Right atrium auricular region (tissue), 2 donors: Measurements from ENCODE around the gene NKX2-3. TPM values are rescaled to one million over a fixed set of nuclear protein-coding genes. Genes with fewer than 3 reads are reported as not detected.

Source experiments
- DNase-seq: peaks from one replicate; pipeline ENCODE4 v3.0.0-alpha.2; 2019; ENCODE audit warnings: low spot score
- H3K27ac ChIP-seq, 2 donors: fragments of 200-600 bp; sonication (generic); 1 replicate in 1 of 2; 2 replicates in 1 of 2; pipeline ENCODE4 v1.5.1; 2016 to 2019
- H3K27me3 ChIP-seq, 2 donors: fragments of 200-600 bp; sonication (generic); one replicate each; pipeline versions ENCODE4 v1.5.1 to v1.6.0; 2017 to 2019
- H3K36me3 ChIP-seq: fragments of 200-600 bp; sonication (generic); one replicate; pipeline ENCODE4 v1.5.1; 2016
- H3K4me1 ChIP-seq, 2 donors: fragments of 200-600 bp; sonication (generic); one replicate each; pipeline versions ENCODE4 v1.5.1 to v1.6.0; 2017 to 2019
- H3K4me3 ChIP-seq, 2 donors: fragments of 200-600 bp; sonication (generic); 1 replicate in 1 of 2; 2 replicates in 1 of 2; pipeline ENCODE4 v1.5.1; 2017 to 2019; ENCODE audit warnings: mild to moderate bottlenecking in 1 of 2, moderate library complexity in 1 of 2
- H3K9me3 ChIP-seq, 2 donors: fragments of 200-600 bp; sonication (generic); one replicate each; pipeline ENCODE4 v1.5.1; 2019
- total RNA-seq, 2 donors: library from RNA; depleted of rRNA; stranded (reverse); fragments of >200 nt; gene quantifications; one replicate each; pipeline ENCODE4 v1.1.0, GENCODE V29; 2016
- TF ChIP-seq, protein P1 (sequence below), 2 donors: fragments of 200-600 bp; sonication (generic); IDR thresholded peaks; one replicate each; pipeline ENCODE4 v1.5.1; 2019; ENCODE audit warnings: antibody characterized with exemption in 2 of 2

NKX2-3 gene
- total RNA-seq, 2 donors from 2014 or later, result not detected

DNA sequence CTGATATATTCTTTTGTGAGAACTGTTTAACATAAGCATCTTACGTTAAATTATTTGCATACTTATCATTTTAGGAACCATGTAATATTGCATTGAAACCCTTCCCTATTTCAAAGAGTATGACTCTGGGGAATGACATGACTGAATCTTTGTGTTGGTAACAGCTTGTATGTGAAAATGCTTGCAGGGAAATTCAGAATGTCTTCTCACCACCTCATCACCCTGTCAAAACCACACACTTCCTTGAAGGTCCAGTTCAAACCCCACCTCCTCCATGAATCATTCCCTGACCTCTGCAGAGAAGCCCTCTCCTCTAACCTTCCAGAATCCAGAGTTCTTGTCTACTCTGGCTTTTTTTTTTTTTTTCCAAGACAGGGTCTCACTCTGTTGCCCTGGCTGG is 26.3 kb upstream of the NKX2-3 start:
- TF ChIP-seq, protein P1, sequence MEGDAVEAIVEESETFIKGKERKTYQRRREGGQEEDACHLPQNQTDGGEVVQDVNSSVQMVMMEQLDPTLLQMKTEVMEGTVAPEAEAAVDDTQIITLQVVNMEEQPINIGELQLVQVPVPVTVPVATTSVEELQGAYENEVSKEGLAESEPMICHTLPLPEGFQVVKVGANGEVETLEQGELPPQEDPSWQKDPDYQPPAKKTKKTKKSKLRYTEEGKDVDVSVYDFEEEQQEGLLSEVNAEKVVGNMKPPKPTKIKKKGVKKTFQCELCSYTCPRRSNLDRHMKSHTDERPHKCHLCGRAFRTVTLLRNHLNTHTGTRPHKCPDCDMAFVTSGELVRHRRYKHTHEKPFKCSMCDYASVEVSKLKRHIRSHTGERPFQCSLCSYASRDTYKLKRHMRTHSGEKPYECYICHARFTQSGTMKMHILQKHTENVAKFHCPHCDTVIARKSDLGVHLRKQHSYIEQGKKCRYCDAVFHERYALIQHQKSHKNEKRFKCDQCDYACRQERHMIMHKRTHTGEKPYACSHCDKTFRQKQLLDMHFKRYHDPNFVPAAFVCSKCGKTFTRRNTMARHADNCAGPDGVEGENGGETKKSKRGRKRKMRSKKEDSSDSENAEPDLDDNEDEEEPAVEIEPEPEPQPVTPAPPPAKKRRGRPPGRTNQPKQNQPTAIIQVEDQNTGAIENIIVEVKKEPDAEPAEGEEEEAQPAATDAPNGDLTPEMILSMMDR (IDR thresholded peaks at IDR 0.05), result no peak
- no peaks in the 10 kb centered on the region for H3K36me3 ChIP-seq
- H3K4me1 ChIP-seq, result no peaks in the 10 kb centered on the region
- H3K27me3 ChIP-seq, result no peaks in the 10 kb centered on the region
- no peak overlapping the region for H3K27ac ChIP-seq
- DNase-seq, result no peak
- H3K9me3 ChIP-seq, result no peaks in the 10 kb centered on the region
- H3K4me3 ChIP-seq, result no peak overlapping the region

- no peaks in the 10 kb centered on the region for H3K36me3 ChIP-seq
- H3K4me3 ChIP-seq, result no peak overlapping the region
- H3K9me3 ChIP-seq, result no peaks in the 10 kb centered on the region
- no peak for DNase-seq
- TF ChIP-seq, protein P1 (IDR thresholded peaks at IDR 0.05), result no peak
- H3K4me1 ChIP-seq, result no peaks in the 10 kb centered on the region
- H3K27me3 ChIP-seq, result no peaks in the 10 kb centered on the region
- no peak overlapping the region for H3K27ac ChIP-seq
These were observed 25.5 kb upstream of the NKX2-3 start for GRCh38 chr10:99507265-99507664.

DNA sequence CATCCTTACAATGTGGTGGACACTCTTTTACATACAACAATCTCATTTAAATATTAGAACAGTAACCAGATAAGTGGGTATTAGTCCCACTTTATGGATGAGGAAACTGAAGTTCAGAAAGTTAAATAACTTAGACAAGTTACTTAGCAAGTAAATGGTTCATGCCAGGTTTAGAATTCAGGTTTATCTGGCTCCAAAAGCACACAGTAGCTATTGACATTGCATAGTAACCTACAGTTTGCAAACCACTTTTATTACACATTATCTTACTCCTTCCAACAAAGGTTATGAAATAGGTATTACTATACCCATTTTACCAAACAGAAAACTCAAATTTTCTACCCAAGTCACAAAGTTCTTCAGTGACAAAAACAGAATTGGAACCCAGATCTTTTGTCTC is 19.7 kb upstream of the NKX2-3 start:
- H3K27ac ChIP-seq, result no peak overlapping the region
- no peaks in the 10 kb centered on the region for H3K4me1 ChIP-seq
- no peaks in the 10 kb centered on the region for H3K36me3 ChIP-seq
- no peak for DNase-seq
- H3K27me3 ChIP-seq, result no peaks in the 10 kb centered on the region
- TF ChIP-seq, protein P1 (IDR thresholded peaks at IDR 0.05), result no peak
- H3K4me3 ChIP-seq, result no peak overlapping the region
- no peaks in the 10 kb centered on the region for H3K9me3 ChIP-seq

DNA sequence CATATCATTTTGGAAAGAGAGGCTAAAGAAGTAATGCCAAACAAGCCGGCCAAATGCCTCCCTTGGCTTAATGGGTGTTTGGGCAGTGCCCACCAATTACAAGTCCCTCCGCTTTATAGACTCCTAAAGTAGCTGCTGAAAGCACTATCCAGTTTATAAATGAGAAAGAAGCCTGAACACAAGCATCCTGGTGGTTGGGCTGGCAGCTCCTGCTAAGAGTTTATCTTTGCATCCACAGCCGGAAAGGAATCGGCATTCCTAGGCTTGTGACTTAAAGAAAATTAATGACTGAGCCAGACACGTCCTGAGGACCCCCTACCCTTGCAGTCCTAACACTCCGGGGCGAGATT is 13.1 kb upstream of the NKX2-3 start:
- Histone ChIP-seq H3K27me3 (peaks cover 33 to 48% of the 10 kb centered on the region in 2 donors), H3K27ac (no peak overlapping the region), H3K4me1 (peaks cover 0 to 29% of the 10 kb centered on the region in 2 donors), H3K9me3 (no peaks in the 10 kb centered on the region), H3K4me3 (no peak overlapping the region), H3K36me3 (no peaks in the 10 kb centered on the region)
- DNase-seq, result no peak
- TF ChIP-seq, protein P1 (IDR thresholded peaks at IDR 0.05), result no peak

DNA sequence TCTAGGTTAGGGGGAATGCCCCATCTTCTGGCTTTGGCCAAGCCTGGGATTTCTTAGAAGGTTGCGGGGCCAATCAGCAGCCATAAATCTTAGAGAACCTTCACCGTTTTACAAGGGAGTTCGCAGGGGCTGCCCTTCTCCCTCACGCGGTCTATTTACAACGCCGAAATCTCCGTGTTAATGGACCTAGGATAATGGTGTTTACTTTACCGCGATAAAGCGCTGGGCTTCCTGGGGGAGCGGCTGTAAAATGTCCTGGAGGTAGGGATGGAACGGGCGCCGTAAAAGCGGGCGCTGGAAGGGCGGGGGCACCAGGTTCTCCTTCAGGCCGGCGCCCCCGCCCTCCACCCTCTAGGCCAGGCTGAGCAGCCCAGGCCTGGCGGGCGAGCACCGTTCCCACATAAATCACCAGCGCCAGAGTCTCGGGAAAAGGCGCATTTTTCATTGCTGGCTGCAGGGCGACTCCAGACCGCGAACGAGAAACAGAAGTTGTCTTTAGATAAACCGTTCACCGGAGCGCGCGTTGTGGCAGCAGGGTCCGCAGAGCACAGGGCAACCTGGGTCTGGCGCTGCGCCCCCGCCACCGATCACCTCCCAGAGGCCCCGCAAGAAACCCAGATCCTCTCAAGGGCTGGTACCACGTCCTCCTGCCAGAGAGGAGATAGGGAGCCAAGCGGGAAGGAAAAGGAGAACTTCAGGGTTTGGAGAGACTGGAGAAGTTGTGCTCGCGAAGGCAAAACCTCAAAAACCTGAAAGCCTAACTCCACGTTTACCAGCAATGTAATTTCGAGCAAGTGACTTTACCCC is 12.5 kb upstream of the NKX2-3 start:
- H3K4me1 ChIP-seq, result peaks cover 0 to 29% of the 10 kb centered on the region in 2 donors
- no peaks in the 10 kb centered on the region for H3K9me3 ChIP-seq
- no peak overlapping the region for H3K27ac ChIP-seq
- H3K4me3 ChIP-seq, result no peak overlapping the region
- TF ChIP-seq, protein P1 (IDR thresholded peaks at IDR 0.05), result no peak
- peaks cover 33 to 50% of the 10 kb centered on the region in 2 donors for H3K27me3 ChIP-seq
- DNase-seq, result no peak
- no peaks in the 10 kb centered on the region for H3K36me3 ChIP-seq
